Common myeloid progenitor, CD34-positive (primary cell): ENCODE results near the gene MOB1A.

ENCODE experiments used
- CTCF ChIA-PET: fragments of 350-600 bp; sonication (Branson Sonifier 250); formaldehyde crosslinking; loops from one replicate; lab custom pipeline; 2021; ENCODE audit warnings: antibody characterized with exemption; lab: Charles Lee
- POLR2A ChIA-PET: fragments of 350-600 bp; sonication (Branson Sonifier 250); formaldehyde crosslinking; loops from one replicate; lab custom pipeline; 2021; ENCODE audit warnings: antibody characterized with exemption; lab: Charles Lee
- DNase-seq, 3 donors: peaks; one replicate each; pipeline versions ENCODE4 v3.0.0 to v3.0.0-alpha.2; 2013
- H3K27ac ChIP-seq, 2 experiments: 1 replicate in 1 of 2; 2 replicates in 1 of 2; pipeline ENCODE4 v1.7.0; 2013; ENCODE audit warnings: inconsistent platforms in 2 of 2, low read length in 2 of 2, mild to moderate bottlenecking in 2 of 2, low read depth in 1 of 2, moderate library complexity in 1 of 2; ENCODE audit not compliant: severe bottlenecking in 2 of 2, insufficient read depth in 1 of 2, poor library complexity in 1 of 2
- H3K27me3 ChIP-seq, 5 experiments: replicated peaks in 2 of 5; 1 replicate in 3 of 5; 2 replicates in 2 of 5; pipeline versions ENCODE4 v1.6.1 to v1.7.0; 2013; ENCODE audit warnings: low read length in 4 of 5, mild to moderate bottlenecking in 2 of 5, moderate library complexity in 2 of 5, inconsistent platforms in 1 of 5; ENCODE audit not compliant: insufficient read depth in 5 of 5, control insufficient read depth in 4 of 5
- H3K36me3 ChIP-seq, 4 experiments: 1 replicate in 2 of 4; 2 replicates in 2 of 4; pipeline versions ENCODE4 v1.6.1 to v1.7.0; 2013; ENCODE audit warnings: low read length in 3 of 4, control low read depth in 1 of 4, mild to moderate bottlenecking in 1 of 4; ENCODE audit not compliant: control insufficient read depth in 4 of 4, insufficient read depth in 4 of 4
- H3K4me1 ChIP-seq, 4 experiments: 1 replicate in 3 of 4; 2 replicates in 1 of 4; pipeline versions ENCODE4 v1.6.1 to v1.7.1; 2013; ENCODE audit warnings: low read length in 3 of 4, mild to moderate bottlenecking in 3 of 4, control low read depth in 1 of 4, inconsistent platforms in 1 of 4, moderate library complexity in 1 of 4; ENCODE audit not compliant: control insufficient read depth in 4 of 4, insufficient read depth in 4 of 4; ENCODE audit errors: control extremely low read depth in 1 of 4
- H3K4me3 ChIP-seq, 7 experiments: 1 replicate in 4 of 7; 2 replicates in 3 of 7; pipeline versions ENCODE4 v1.5.1 to v1.7.0; 2013; ENCODE audit warnings: mild to moderate bottlenecking in 7 of 7, low read length in 6 of 7, moderate library complexity in 6 of 7, inconsistent platforms in 2 of 7, low read depth in 2 of 7, control low read depth in 1 of 7; ENCODE audit not compliant: insufficient read depth in 4 of 7, control insufficient read depth in 1 of 7; ENCODE audit errors: extremely low read depth in 1 of 7
- H3K9me3 ChIP-seq, 5 experiments: 1 replicate in 4 of 5; 2 replicates in 1 of 5; pipeline versions ENCODE4 v1.6.1 to v1.7.1; 2013; ENCODE audit warnings: low read length in 4 of 5, mild to moderate bottlenecking in 2 of 5, inconsistent platforms in 1 of 5, low read depth in 1 of 5, moderate library complexity in 1 of 5; ENCODE audit not compliant: control insufficient read depth in 4 of 5, insufficient read depth in 2 of 5; ENCODE audit errors: control extremely low read depth in 1 of 5
- WGBS: methylation state at CpG from one replicate; pipeline ENCODE4 v1.1.5; 2013; ENCODE audit not compliant: insufficient coverage; 5-methylcytosine and 5-hydroxymethylcytosine counted together

Gene MOB1A

GRCh38 chr2:74206180-74206688 is 27.6 kb upstream of the MOB1A start:
- ChIA-PET CTCF (interaction anchor here (0.9 to 4.9 kb wide), 10 partner anchors 10 to 72 kb away, joined by 3 to 31 read pairs (median 3); partner anchors contain the start of genes BOLA3 and MOB1A), POLR2A (interaction anchor here (0.6 to 1.0 kb wide), 2 partner anchors 21 to 22 kb away, joined by 3 to 6 read pairs; no protein-coding TSS in a partner anchor)
- peak; percentile 76 to 85 (median 82) for DNase-seq
- peak overlapping the region in 3 of 7 experiments; percentile 2 to 43 (median 10) for H3K4me3 ChIP-seq
- no peaks in the 10 kb centered on the region for H3K27me3 ChIP-seq
- WGBS = 12% methylated on average over 5 of the region's 6 CpGs
- no peaks in the 10 kb centered on the region for H3K9me3 ChIP-seq
- H3K27ac ChIP-seq = peak overlapping the region in 1 of 2 experiments; percentile 73
- H3K4me1 ChIP-seq = peaks cover 14 to 31% (median 26%) of the 10 kb centered on the region in 4 experiments
- H3K36me3 ChIP-seq = peaks cover 14 to 55% (median 22%) of the 10 kb centered on the region in 4 experiments

GRCh38 chr2:74205596-74205995 is 26.9 kb upstream of the MOB1A start:
- 18% methylated on average over 6 of the region's 6 CpGs for WGBS
- H3K4me1 ChIP-seq = peaks cover 14 to 38% (median 29%) of the 10 kb centered on the region in 4 experiments
- peak; percentile 53 to 81 (median 76) for DNase-seq
- H3K27me3 ChIP-seq = no peaks in the 10 kb centered on the region
- peak overlapping the region in 1 of 2 experiments; percentile 73 for H3K27ac ChIP-seq
- peaks cover 12 to 50% (median 20%) of the 10 kb centered on the region in 4 experiments for H3K36me3 ChIP-seq
- ChIA-PET POLR2A (interaction anchor here (0.6 to 1.6 kb wide), 4 partner anchors 10 to 24 kb away, joined by 3 to 6 read pairs (median 3); no protein-coding TSS in a partner anchor), CTCF (interaction anchor here (0.6 to 4.9 kb wide), 8 partner anchors 10 to 425 kb away, joined by 3 to 31 read pairs (median 6); partner anchors contain the start of genes BOLA3 and MOB1A)
- peak overlapping the region in 2 of 7 experiments; percentile 42 to 43 for H3K4me3 ChIP-seq
- no peaks in the 10 kb centered on the region for H3K9me3 ChIP-seq

- Histone ChIP-seq H3K4me3 (peak overlapping the region in 1 of 7 experiments; percentile 10), H3K9me3 (no peaks in the 10 kb centered on the region), H3K4me1 (peaks cover 14 to 42% (median 32%) of the 10 kb centered on the region in 4 experiments), H3K27me3 (no peaks in the 10 kb centered on the region), H3K27ac (no peak overlapping the region), H3K36me3 (peaks cover 12 to 45% (median 18%) of the 10 kb centered on the region in 4 experiments)
- WGBS = 90% methylated on average over 2 of the region's 5 CpGs
- no peak for DNase-seq
- POLR2A ChIA-PET = interaction anchor here (0.6 to 1.6 kb wide), 4 partner anchors 10 to 27 kb away, joined by 3 to 6 read pairs (median 4); partner anchors contain the start of gene MOB1A
- CTCF ChIA-PET = interaction anchor here (0.6 to 4.9 kb wide), 6 partner anchors 15 to 424 kb away, joined by 3 to 31 read pairs (median 4); partner anchors contain the start of genes BOLA3 and MOB1A
These were observed 26.4 kb upstream of the MOB1A start for GRCh38 chr2:74205113-74205512.

- CTCF ChIA-PET = interaction anchor here (1.5 to 4.9 kb wide), 3 partner anchors 26 to 55 kb away, joined by 4 to 31 read pairs (median 16); partner anchors contain the start of genes BOLA3 and MOB1A
- WGBS = 83% methylated on average over 2 of the region's 3 CpGs
- POLR2A ChIA-PET = interaction anchor here (0.7 to 1.6 kb wide), 3 partner anchors 23 to 205 kb away, joined by 3 to 4 read pairs (median 3); partner anchors contain the start of gene MOB1A
These were observed 25.8 kb upstream of the MOB1A start for GRCh38 chr2:74204436-74204835.

GRCh38 chr2:74201596-74201995 is 22.9 kb upstream of the MOB1A start:
- no peak overlapping the region for H3K27ac ChIP-seq
- ChIA-PET CTCF (interaction anchor here (1.3 to 4.2 kb wide), 2 partner anchors 21 to 81 kb away, joined by 3 to 39 read pairs; partner anchors contain the start of gene MOB1A), POLR2A (interaction anchor here (1.1 kb wide), 1 partner anchor 36 kb away, joined by 3 read pairs; no protein-coding TSS in a partner anchor)
- peaks cover 0 to 21% (median 4%) of the 10 kb centered on the region in 4 experiments for H3K36me3 ChIP-seq
- H3K27me3 ChIP-seq = no peaks in the 10 kb centered on the region
- WGBS = 100% methylated on average over 1 of the region's 1 CpG
- DNase-seq = no peak
- peaks cover 14 to 55% (median 39%) of the 10 kb centered on the region in 4 experiments for H3K4me1 ChIP-seq
- no peaks in the 10 kb centered on the region for H3K9me3 ChIP-seq
- H3K4me3 ChIP-seq = no peak overlapping the region

More at GRCh38 chr2:74204436-74204835, 25.8 kb upstream of the MOB1A start:
- Histone ChIP-seq H3K4me3 (no peak overlapping the region), H3K27me3 (no peaks in the 10 kb centered on the region), H3K9me3 (no peaks in the 10 kb centered on the region), H3K27ac (no peak overlapping the region), H3K4me1 (peaks cover 14 to 49% (median 38%) of the 10 kb centered on the region in 4 experiments), H3K36me3 (peaks cover 8 to 42% (median 12%) of the 10 kb centered on the region in 4 experiments)
- no peak for DNase-seq

- no peaks in the 10 kb centered on the region for H3K27me3 ChIP-seq
- POLR2A ChIA-PET = no interaction called here
- CTCF ChIA-PET = interaction anchor here (1.3 to 4.2 kb wide), 2 partner anchors 21 to 80 kb away, joined by 3 to 39 read pairs; partner anchors contain the start of gene MOB1A
- H3K27ac ChIP-seq = no peak overlapping the region
- DNase-seq = no peak
- 100% methylated on average over 1 of the region's 3 CpGs for WGBS
- H3K4me3 ChIP-seq = no peak overlapping the region
- H3K9me3 ChIP-seq = no peaks in the 10 kb centered on the region
- H3K4me1 ChIP-seq = peaks cover 11 to 50% (median 35%) of the 10 kb centered on the region in 4 experiments
- peaks cover 0 to 19% (median 4%) of the 10 kb centered on the region in 4 experiments for H3K36me3 ChIP-seq
These were observed 22.5 kb upstream of the MOB1A start for GRCh38 chr2:74201196-74201595.
